ENCODE measurements around the gene C1S.
A peak's percentile ranks its signal among the peaks of the same experiment; 100 is the strongest.

Gene C1S

DNA sequence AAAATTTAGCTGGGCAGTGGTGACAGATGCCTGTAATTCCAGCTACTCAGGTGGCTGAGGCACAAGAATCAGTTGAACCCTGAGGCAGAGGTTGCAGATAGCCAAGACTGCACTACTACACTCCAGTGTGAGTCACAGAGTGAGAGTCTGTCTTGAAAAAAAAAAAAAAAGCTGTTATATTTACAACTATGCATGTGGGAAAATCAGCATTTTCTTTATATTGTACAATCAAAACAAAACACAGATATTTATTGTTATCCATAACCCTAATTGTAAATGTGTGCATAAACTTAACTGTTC is 19.3 kb downstream of the C1S start:
- peak; percentile 61 for ATAC-seq

DNA sequence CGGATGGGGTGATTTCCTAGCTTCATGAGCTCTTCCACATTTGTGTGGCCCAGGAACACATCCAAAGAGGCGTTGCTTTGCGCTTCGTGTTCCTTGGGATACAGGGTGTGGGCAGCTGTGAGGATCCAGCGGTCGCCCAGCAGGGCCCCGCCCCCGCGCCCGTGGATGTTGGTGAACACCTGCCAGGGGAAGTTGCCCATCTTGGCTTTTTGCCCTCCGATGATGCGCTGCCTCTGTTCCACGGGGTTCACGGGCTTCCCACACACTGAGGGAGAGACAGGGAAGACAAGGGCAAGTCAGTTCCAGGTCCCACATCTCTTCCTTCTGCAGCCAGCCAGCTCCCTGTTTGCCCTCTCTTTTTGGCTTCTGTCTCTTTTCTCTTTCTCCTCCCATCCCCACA is 20.5 kb downstream of the C1S start:
- no peak for ATAC-seq
- no peak for TF ChIP-seq ZFP3 (CRISPR knock-in tag; IDR thresholded peaks at IDR 0.05)
- TF ChIP-seq, protein P1, sequence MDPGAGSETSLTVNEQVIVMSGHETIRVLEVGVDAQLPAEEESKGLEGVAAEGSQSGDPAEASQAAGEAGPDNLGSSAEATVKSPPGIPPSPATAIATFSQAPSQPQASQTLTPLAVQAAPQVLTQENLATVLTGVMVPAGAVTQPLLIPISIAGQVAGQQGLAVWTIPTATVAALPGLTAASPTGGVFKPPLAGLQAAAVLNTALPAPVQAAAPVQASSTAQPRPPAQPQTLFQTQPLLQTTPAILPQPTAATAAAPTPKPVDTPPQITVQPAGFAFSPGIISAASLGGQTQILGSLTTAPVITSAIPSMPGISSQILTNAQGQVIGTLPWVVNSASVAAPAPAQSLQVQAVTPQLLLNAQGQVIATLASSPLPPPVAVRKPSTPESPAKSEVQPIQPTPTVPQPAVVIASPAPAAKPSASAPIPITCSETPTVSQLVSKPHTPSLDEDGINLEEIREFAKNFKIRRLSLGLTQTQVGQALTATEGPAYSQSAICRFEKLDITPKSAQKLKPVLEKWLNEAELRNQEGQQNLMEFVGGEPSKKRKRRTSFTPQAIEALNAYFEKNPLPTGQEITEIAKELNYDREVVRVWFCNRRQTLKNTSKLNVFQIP (CRISPR knock-in tag; IDR thresholded peaks at IDR 0.05; ENCODE audit: borderline replicate concordance, low read depth): no peak
- no peak for TF ChIP-seq TCF4 (CRISPR knock-in tag; IDR thresholded peaks at IDR 0.05; ENCODE audit: borderline replicate concordance)
- no peak for TF ChIP-seq ESRRG (CRISPR knock-in tag; IDR thresholded peaks at IDR 0.05)
- TF ChIP-seq ZNF565 (CRISPR knock-in tag; conservative IDR thresholded peaks at IDR 0.05; ENCODE audit: low read depth): no peak

More for the DNA sequence above, 19.3 kb downstream of the C1S start:
- TF ChIP-seq ZFP30 (CRISPR knock-in tag; IDR thresholded peaks at IDR 0.05) (no peak), ZFP3 (CRISPR knock-in tag; IDR thresholded peaks at IDR 0.05) (no peak), ARNTL (CRISPR knock-in tag; IDR thresholded peaks at IDR 0.05; ENCODE audit: borderline replicate concordance, low read depth) (no peak), TOX (CRISPR knock-in tag; IDR thresholded peaks at IDR 0.05; ENCODE audit: borderline replicate concordance) (no peak), ESRRG (CRISPR knock-in tag; IDR thresholded peaks at IDR 0.05) (no peak), GLIS3 (CRISPR knock-in tag; IDR thresholded peaks at IDR 0.05) (no peak), ISL1 (CRISPR knock-in tag; IDR thresholded peaks at IDR 0.05) (no peak), BACH2 (CRISPR knock-in tag; IDR thresholded peaks at IDR 0.05; ENCODE audit: borderline replicate concordance) (no peak), PPARA (CRISPR knock-in tag; IDR thresholded peaks at IDR 0.05; ENCODE audit: borderline replicate concordance) (no peak), ZNF8 (CRISPR knock-in tag; IDR thresholded peaks at IDR 0.05) (no peak), CSDC2 (CRISPR knock-in tag; IDR thresholded peaks at IDR 0.05) (no peak), SNAI2 (CRISPR knock-in tag; IDR thresholded peaks at IDR 0.05) (no peak)
- TF ChIP-seq, protein P2, sequence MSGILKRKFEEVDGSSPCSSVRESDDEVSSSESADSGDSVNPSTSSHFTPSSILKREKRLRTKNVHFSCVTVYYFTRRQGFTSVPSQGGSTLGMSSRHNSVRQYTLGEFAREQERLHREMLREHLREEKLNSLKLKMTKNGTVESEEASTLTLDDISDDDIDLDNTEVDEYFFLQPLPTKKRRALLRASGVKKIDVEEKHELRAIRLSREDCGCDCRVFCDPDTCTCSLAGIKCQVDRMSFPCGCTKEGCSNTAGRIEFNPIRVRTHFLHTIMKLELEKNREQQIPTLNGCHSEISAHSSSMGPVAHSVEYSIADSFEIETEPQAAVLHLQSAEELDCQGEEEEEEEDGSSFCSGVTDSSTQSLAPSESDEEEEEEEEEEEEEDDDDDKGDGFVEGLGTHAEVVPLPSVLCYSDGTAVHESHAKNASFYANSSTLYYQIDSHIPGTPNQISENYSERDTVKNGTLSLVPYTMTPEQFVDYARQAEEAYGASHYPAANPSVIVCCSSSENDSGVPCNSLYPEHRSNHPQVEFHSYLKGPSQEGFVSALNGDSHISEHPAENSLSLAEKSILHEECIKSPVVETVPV (CRISPR knock-in tag; IDR thresholded peaks at IDR 0.05): no peak
- TF ChIP-seq, protein P3, sequence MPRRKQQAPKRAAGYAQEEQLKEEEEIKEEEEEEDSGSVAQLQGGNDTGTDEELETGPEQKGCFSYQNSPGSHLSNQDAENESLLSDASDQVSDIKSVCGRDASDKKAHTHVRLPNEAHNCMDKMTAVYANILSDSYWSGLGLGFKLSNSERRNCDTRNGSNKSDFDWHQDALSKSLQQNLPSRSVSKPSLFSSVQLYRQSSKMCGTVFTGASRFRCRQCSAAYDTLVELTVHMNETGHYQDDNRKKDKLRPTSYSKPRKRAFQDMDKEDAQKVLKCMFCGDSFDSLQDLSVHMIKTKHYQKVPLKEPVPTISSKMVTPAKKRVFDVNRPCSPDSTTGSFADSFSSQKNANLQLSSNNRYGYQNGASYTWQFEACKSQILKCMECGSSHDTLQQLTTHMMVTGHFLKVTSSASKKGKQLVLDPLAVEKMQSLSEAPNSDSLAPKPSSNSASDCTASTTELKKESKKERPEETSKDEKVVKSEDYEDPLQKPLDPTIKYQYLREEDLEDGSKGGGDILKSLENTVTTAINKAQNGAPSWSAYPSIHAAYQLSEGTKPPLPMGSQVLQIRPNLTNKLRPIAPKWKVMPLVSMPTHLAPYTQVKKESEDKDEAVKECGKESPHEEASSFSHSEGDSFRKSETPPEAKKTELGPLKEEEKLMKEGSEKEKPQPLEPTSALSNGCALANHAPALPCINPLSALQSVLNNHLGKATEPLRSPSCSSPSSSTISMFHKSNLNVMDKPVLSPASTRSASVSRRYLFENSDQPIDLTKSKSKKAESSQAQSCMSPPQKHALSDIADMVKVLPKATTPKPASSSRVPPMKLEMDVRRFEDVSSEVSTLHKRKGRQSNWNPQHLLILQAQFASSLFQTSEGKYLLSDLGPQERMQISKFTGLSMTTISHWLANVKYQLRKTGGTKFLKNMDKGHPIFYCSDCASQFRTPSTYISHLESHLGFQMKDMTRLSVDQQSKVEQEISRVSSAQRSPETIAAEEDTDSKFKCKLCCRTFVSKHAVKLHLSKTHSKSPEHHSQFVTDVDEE (CRISPR knock-in tag; IDR thresholded peaks at IDR 0.05): no peak

DNA sequence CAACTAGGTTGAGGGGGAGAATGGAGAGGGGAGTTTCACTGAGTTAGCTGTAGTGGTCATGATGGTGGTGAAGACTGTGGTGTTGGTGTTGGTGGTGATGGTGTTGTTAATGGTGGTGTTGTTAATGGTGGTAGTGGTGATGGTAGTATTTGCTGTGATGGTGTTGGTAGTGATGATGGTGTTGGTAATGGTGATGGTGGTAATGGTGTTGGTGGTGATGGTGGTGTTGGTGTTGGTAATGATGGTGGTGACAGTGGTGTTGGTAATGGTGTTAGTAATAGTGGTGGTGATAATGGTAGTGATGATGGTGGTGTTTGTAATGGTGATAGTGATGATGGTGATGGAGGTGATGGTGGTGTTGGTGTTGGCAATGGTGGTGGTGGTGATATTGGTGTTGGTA is 22.6 kb downstream of the C1S start:
- ATAC-seq: no peak
- TF ChIP-seq, protein P4, sequence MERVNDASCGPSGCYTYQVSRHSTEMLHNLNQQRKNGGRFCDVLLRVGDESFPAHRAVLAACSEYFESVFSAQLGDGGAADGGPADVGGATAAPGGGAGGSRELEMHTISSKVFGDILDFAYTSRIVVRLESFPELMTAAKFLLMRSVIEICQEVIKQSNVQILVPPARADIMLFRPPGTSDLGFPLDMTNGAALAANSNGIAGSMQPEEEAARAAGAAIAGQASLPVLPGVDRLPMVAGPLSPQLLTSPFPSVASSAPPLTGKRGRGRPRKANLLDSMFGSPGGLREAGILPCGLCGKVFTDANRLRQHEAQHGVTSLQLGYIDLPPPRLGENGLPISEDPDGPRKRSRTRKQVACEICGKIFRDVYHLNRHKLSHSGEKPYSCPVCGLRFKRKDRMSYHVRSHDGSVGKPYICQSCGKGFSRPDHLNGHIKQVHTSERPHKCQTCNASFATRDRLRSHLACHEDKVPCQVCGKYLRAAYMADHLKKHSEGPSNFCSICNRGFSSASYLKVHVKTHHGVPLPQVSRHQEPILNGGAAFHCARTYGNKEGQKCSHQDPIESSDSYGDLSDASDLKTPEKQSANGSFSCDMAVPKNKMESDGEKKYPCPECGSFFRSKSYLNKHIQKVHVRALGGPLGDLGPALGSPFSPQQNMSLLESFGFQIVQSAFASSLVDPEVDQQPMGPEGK (CRISPR knock-in tag; IDR thresholded peaks at IDR 0.05; ENCODE audit: borderline replicate concordance): no peak
- TF ChIP-seq TOX (CRISPR knock-in tag; IDR thresholded peaks at IDR 0.05; ENCODE audit: borderline replicate concordance): no peak

DNA sequence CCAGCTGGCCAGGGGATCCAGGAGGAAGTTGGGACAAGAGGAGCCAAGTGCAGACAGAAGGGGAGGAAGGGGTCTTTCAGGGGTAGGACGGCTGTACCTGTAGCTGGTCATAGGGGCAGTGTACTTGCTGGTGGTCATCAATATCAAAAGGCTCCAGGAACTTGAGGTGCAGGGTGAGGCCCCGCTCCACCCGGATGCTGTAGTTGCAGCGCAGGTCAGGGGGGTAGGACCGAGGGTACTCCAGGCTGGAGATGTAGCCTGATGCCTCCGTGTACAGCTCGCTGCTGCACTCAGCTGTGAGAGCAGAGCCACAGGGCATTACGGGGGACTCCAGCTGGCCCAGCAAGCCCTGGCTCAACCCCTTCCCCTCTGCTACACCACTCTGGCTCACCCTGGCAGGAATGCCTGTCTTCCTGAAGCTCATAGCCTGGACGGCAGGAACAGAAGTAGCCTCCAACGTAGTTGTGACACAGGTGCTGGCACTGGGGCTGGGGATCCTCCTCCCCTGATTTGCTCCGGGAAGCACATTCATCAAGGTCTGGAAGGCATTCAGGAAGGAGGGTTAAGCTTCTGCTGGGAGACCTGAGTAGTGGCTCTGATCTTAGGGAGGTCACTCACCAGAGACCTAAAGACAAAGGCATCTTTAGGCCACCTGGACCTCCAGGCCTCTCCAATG is 28.8 kb downstream of the C1S start:
- no peak for ATAC-seq
- TF ChIP-seq, protein P2 (CRISPR knock-in tag; IDR thresholded peaks at IDR 0.05): no peak
- TF ChIP-seq, protein P3 (CRISPR knock-in tag; IDR thresholded peaks at IDR 0.05): no peak
- TF ChIP-seq, protein P4 (CRISPR knock-in tag; IDR thresholded peaks at IDR 0.05; ENCODE audit: borderline replicate concordance): no peak
- no peak for TF ChIP-seq OSR1 (CRISPR knock-in tag; IDR thresholded peaks at IDR 0.05)
- no peak for TF ChIP-seq SNAI2 (CRISPR knock-in tag; IDR thresholded peaks at IDR 0.05)
- no peak for TF ChIP-seq ZNF8 (CRISPR knock-in tag; IDR thresholded peaks at IDR 0.05)
- no peak for TF ChIP-seq ARNTL (CRISPR knock-in tag; IDR thresholded peaks at IDR 0.05; ENCODE audit: borderline replicate concordance, low read depth)
- no peak for TF ChIP-seq ZFP3 (CRISPR knock-in tag; IDR thresholded peaks at IDR 0.05)
- no peak for TF ChIP-seq TOX (CRISPR knock-in tag; IDR thresholded peaks at IDR 0.05; ENCODE audit: borderline replicate concordance)
- TF ChIP-seq BACH2 (CRISPR knock-in tag; IDR thresholded peaks at IDR 0.05; ENCODE audit: borderline replicate concordance): no peak
- no peak for TF ChIP-seq RARB (CRISPR knock-in tag; IDR thresholded peaks at IDR 0.05)
- TF ChIP-seq ZNF565 (CRISPR knock-in tag; conservative IDR thresholded peaks at IDR 0.05; ENCODE audit: low read depth): no peak

All from SK-N-SH treated with all-trans-retinoic acid at 6 μM for 48 hours (cell line).